Neural progenitor cell (in vitro differentiated cells): Measurements from ENCODE around the gene F2RL1. TPM values are rescaled to one million over a fixed set of nuclear protein-coding genes. Genes with fewer than 3 reads are reported as not detected.

Experiments used
- DNase-seq: peaks from one replicate; pipeline ENCODE4 v3.0.0-alpha.2; 2016; ENCODE audit warnings: low spot score
- H2AFZ ChIP-seq: fragments of 200-600 bp; sonication (generic); replicated peaks from 2 replicates; pipeline ENCODE4 v1.6.1; 2016; ENCODE audit warnings: antibody characterized with exemption
- H3F3A ChIP-seq: fragments of 200-600 bp; sonication (generic); 2 replicates; pipeline ENCODE4 v1.6.1; 2016; ENCODE audit warnings: antibody characterized with exemption, low read depth
- H3K27ac ChIP-seq: fragments of 200-600 bp; sonication (generic); 2 replicates; pipeline ENCODE4 v1.5.1; 2016; ENCODE audit warnings: mild to moderate bottlenecking
- H3K27me3 ChIP-seq: fragments of 200-600 bp; sonication (generic); 2 replicates; pipeline ENCODE4 v1.6.1; 2016; ENCODE audit warnings: mild to moderate bottlenecking, moderate library complexity
- H3K36me3 ChIP-seq: fragments of 200-600 bp; sonication (generic); 2 replicates; pipeline ENCODE4 v1.5.1; 2016
- H3K4me1 ChIP-seq: fragments of 200-600 bp; sonication (generic); 2 replicates; pipeline ENCODE4 v1.6.1; 2016; ENCODE audit warnings: mixed run types
- H3K4me2 ChIP-seq: fragments of 200-600 bp; sonication (generic); 2 replicates; pipeline ENCODE4 v1.6.1; 2016
- H3K4me3 ChIP-seq: fragments of 200-600 bp; sonication (generic); 2 replicates; pipeline ENCODE4 v1.5.1; 2016
- H3K79me2 ChIP-seq: fragments of 200-600 bp; sonication (generic); 2 replicates; pipeline ENCODE4 v1.6.1; 2016; ENCODE audit warnings: low read depth
- H3K9ac ChIP-seq: fragments of 200-600 bp; sonication (generic); 2 replicates; pipeline ENCODE4 v1.6.1; 2016
- H3K9me3 ChIP-seq: fragments of 200-600 bp; sonication (generic); 2 replicates; pipeline ENCODE4 v1.5.1; 2016; ENCODE audit warnings: low read depth
- H4K20me1 ChIP-seq: fragments of 200-600 bp; sonication (generic); 2 replicates; pipeline ENCODE4 v1.6.1; 2016; ENCODE audit warnings: low read depth
- H3K27ac Mint-ChIP-seq: 3 replicates; pipeline ENCODE4 v1.8.0; 2021; ENCODE audit warnings: mixed read lengths
- H3K27me3 Mint-ChIP-seq: 2 replicates; pipeline ENCODE4 v1.8.0; 2022; ENCODE audit warnings: low read depth, mild to moderate bottlenecking, inconsistent platforms, moderate library complexity, mixed read lengths; ENCODE audit not compliant: insufficient read depth
- H3K36me3 Mint-ChIP-seq: 3 replicates; pipeline ENCODE4 v1.8.0; 2021; ENCODE audit warnings: mixed read lengths
- H3K4me1 Mint-ChIP-seq: 3 replicates; pipeline ENCODE4 v1.8.0; 2021; ENCODE audit warnings: mixed read lengths
- H3K4me3 Mint-ChIP-seq: 3 replicates; pipeline ENCODE4 v1.8.0; 2021; ENCODE audit warnings: mild to moderate bottlenecking, moderate library complexity, mixed read lengths
- H3K9me3 Mint-ChIP-seq: 3 replicates; pipeline ENCODE4 v1.8.0; 2020; ENCODE audit warnings: mixed read lengths
- CTCF ChIP-seq: fragments of 200-600 bp; sonication (generic); IDR thresholded peaks from 2 replicates; pipeline ENCODE4 v1.5.1; 2017; ENCODE audit warnings: antibody characterized with exemption, mild to moderate bottlenecking
- EZH2 ChIP-seq: fragments of 200-600 bp; sonication (generic); IDR thresholded peaks from 2 replicates; pipeline ENCODE4 v1.6.1; 2017; ENCODE audit warnings: antibody characterized with exemption, mild to moderate bottlenecking, moderate library complexity
- EZH2phosphoT487 ChIP-seq: fragments of 200-600 bp; sonication (generic); IDR thresholded peaks from 2 replicates; pipeline ENCODE4 v1.6.1; 2017; ENCODE audit warnings: antibody characterized with exemption
- total RNA-seq: library from RNA; depleted of rRNA; stranded (reverse); fragments of >200 nt; gene quantifications from 2 replicates; pipeline ENCODE4 v1.2.3, GENCODE V29; 2015; ENCODE audit warnings: low replicate concordance

The F2RL1 gene
- total RNA-seq, 1 donor from 2014 or later: 9.3 TPM

GRCh38 chr5:76805821-76806505 lies 12.9 kb upstream of the F2RL1 start:
- no peak for DNase-seq
- peaks cover 3% of the 10 kb centered on the region for H3K36me3 Mint-ChIP-seq
- peaks cover 45% of the 10 kb centered on the region for H3F3A ChIP-seq
- peaks cover 19% of the 10 kb centered on the region for H3K27me3 Mint-ChIP-seq
- peak overlapping the region; percentile 86 for H3K27ac Mint-ChIP-seq
- H3K4me1 Mint-ChIP-seq: peaks cover 41% of the 10 kb centered on the region
- H3K4me2 ChIP-seq: peak overlapping the region; percentile 37
- H3K9ac ChIP-seq: no peak overlapping the region
- peaks cover 15% of the 10 kb centered on the region for H3K9me3 Mint-ChIP-seq
- peak overlapping the region; percentile 9 for H3K27ac ChIP-seq
- no peaks in the 10 kb centered on the region for H3K27me3 ChIP-seq
- TF ChIP-seq EZH2phosphoT487 (no peak), CTCF (no peak), EZH2 (no peak)
- H3K4me3 Mint-ChIP-seq: peak overlapping the region; percentile 48
- H3K4me1 ChIP-seq: peaks cover 35% of the 10 kb centered on the region
- H3K4me3 ChIP-seq: no peak overlapping the region
- H3K79me2 ChIP-seq: no peaks in the 10 kb centered on the region
- no peaks in the 10 kb centered on the region for H4K20me1 ChIP-seq
- no peaks in the 10 kb centered on the region for H3K9me3 ChIP-seq
- H2AFZ ChIP-seq: peak overlapping the region; percentile 0
- H3K36me3 ChIP-seq: no peaks in the 10 kb centered on the region

- Histone ChIP-seq H2AFZ (no peak overlapping the region), H3F3A (peaks cover 45% of the 10 kb centered on the region), H3K79me2 (no peaks in the 10 kb centered on the region), H3K36me3 (no peaks in the 10 kb centered on the region), H3K4me1 (peaks cover 35% of the 10 kb centered on the region), H3K27ac (peak overlapping the region; percentile 99), H3K9ac (no peak overlapping the region), H3K4me3 (peak overlapping the region; percentile 33), H4K20me1 (no peaks in the 10 kb centered on the region), H3K9me3 (no peaks in the 10 kb centered on the region), H3K4me2 (peak overlapping the region; percentile 76), H3K27me3 (no peaks in the 10 kb centered on the region)
- TF ChIP-seq CTCF (no peak), EZH2phosphoT487 (no peak), EZH2 (no peak)
- H3K36me3 Mint-ChIP-seq: peaks cover 7% of the 10 kb centered on the region
- H3K27me3 Mint-ChIP-seq: peaks cover 15% of the 10 kb centered on the region
- peak overlapping the region; percentile 98 for H3K27ac Mint-ChIP-seq
- DNase-seq: peak; percentile 71
- H3K4me1 Mint-ChIP-seq: peaks cover 41% of the 10 kb centered on the region
- H3K4me3 Mint-ChIP-seq: peak overlapping the region; percentile 34
- H3K9me3 Mint-ChIP-seq: peaks cover 16% of the 10 kb centered on the region
These were observed 11.5 kb upstream of the F2RL1 start for GRCh38 chr5:76807296-76807695.

- peak overlapping the region; percentile 33 for H3K9ac ChIP-seq
These were observed 10.6 kb upstream of the F2RL1 start for GRCh38 chr5:76808141-76808691.

More at GRCh38 chr5:76808141-76808691, 10.6 kb upstream of the F2RL1 start:
- Histone ChIP-seq H3K4me2 (peak overlapping the region; percentile 76), H3K4me3 (peak overlapping the region; percentile 33), H3F3A (peaks cover 45% of the 10 kb centered on the region), H2AFZ (peak overlapping the region; percentile 22), H3K4me1 (peaks cover 35% of the 10 kb centered on the region), H3K27me3 (no peaks in the 10 kb centered on the region), H3K9me3 (no peaks in the 10 kb centered on the region), H3K36me3 (no peaks in the 10 kb centered on the region), H3K27ac (peak overlapping the region; percentile 99), H4K20me1 (no peaks in the 10 kb centered on the region), H3K79me2 (no peaks in the 10 kb centered on the region)
- H3K36me3 Mint-ChIP-seq: peaks cover 7% of the 10 kb centered on the region
- TF ChIP-seq CTCF (no peak), EZH2 (no peak), EZH2phosphoT487 (no peak)
- H3K4me3 Mint-ChIP-seq: peak overlapping the region; percentile 34
- peaks cover 40% of the 10 kb centered on the region for H3K4me1 Mint-ChIP-seq
- H3K9me3 Mint-ChIP-seq: peaks cover 16% of the 10 kb centered on the region
- peaks cover 12% of the 10 kb centered on the region for H3K27me3 Mint-ChIP-seq
- DNase-seq: peak; percentile 91
- H3K27ac Mint-ChIP-seq: peak overlapping the region; percentile 98
